Sigmoid colon (tissue), 4 donors: ENCODE measurements around the gene RAET1L.
A peak's percentile ranks its signal among the peaks of the same experiment; 100 is the strongest.

Experiments used
- CTCF ChIP-seq, 4 experiments: fragments of 450-650 bp in 3 of 4; fragments of 200-600 bp in 1 of 4; IDR thresholded peaks; one replicate each; pipeline ENCODE4 v1.5.1; 2016 to 2019; ENCODE audit warnings: antibody characterized with exemption in 4 of 4, mild to moderate bottlenecking in 3 of 4, moderate library complexity in 2 of 4
- EP300 ChIP-seq, 4 donors: sonication (generic); formaldehyde crosslinking; IDR thresholded peaks; one replicate each; pipeline ENCODE4 v1.6.1; 2017; ENCODE audit warnings: antibody characterized with exemption in 4 of 4
- POLR2A ChIP-seq, 2 donors: fragments of 450-650 bp; IDR thresholded peaks; one replicate each; pipeline ENCODE4 v1.6.1; 2016; ENCODE audit warnings: antibody characterized with exemption in 2 of 2, mild to moderate bottlenecking in 2 of 2, moderate library complexity in 2 of 2
- POLR2AphosphoS5 ChIP-seq, 4 donors: sonication (generic); formaldehyde crosslinking; IDR thresholded peaks; one replicate each; pipeline ENCODE4 v1.6.1; 2017; ENCODE audit warnings: antibody characterized with exemption in 4 of 4

GRCh38 chr6:150016324-150017185 is 8.8 kb downstream of the RAET1L start:
- TF ChIP-seq CTCF (IDR thresholded peaks at IDR 0.05): peak; percentile 56 to 76 (median 68)
- no peak for TF ChIP-seq POLR2A (IDR thresholded peaks at IDR 0.05)
- no peak for TF ChIP-seq POLR2AphosphoS5 (IDR thresholded peaks at IDR 0.05)
- no peak for TF ChIP-seq EP300 (IDR thresholded peaks at IDR 0.05)
